Brain microvascular endothelial cell (primary cell): ENCODE data around the gene DEXI.
A peak's percentile ranks its signal among the peaks of the same experiment; 100 is the strongest.
"Not testable (repeated sequence)": the region's sequence is repeated elsewhere in the genome, so short reads cannot be mapped to it uniquely, and the experiment has no call there.

ENCODE experiments used
- DNase-seq: peaks from one replicate; pipeline ENCODE4 v3.0.0-alpha.2; 2020
- H3K27ac ChIP-seq: fragments of 250-450 bp; sonication (Bioruptor Pico); 2 replicates; pipeline ENCODE4 v1.5.1; 2020; ENCODE audit warnings: mild to moderate bottlenecking, moderate library complexity
- H3K27me3 ChIP-seq: fragments of 250-450 bp; sonication (Bioruptor Pico); replicated peaks from 2 replicates; pipeline ENCODE4 v1.5.1; 2020; ENCODE audit warnings: mild to moderate bottlenecking
- H3K36me3 ChIP-seq: fragments of 250-450 bp; sonication (Bioruptor Pico); replicated peaks from 2 replicates; pipeline ENCODE4 v1.5.1; 2020; ENCODE audit warnings: mild to moderate bottlenecking
- H3K4me3 ChIP-seq: 2 replicates; pipeline ENCODE4 v1.5.1; 2011; ENCODE audit warnings: low read depth, mild to moderate bottlenecking, control low read depth, low read length, moderate library complexity
- in situ Hi-C: cut with HindIII; loops from 2 replicates; pipeline ENCODE4 v1.10.0; 2017; ENCODE audit warnings: low sequenced_read_pairs, low pct_ligation_motif_present
- TF ChIP-seq, protein P1 (sequence below): IDR thresholded peaks from 2 replicates; pipeline ENCODE4 v1.5.1; 2011; ENCODE audit warnings: low read depth, mild to moderate bottlenecking, moderate library complexity, low read length, control low read depth, inconsistent platforms; ENCODE audit errors: missing control alignments

DEXI gene

DNA sequence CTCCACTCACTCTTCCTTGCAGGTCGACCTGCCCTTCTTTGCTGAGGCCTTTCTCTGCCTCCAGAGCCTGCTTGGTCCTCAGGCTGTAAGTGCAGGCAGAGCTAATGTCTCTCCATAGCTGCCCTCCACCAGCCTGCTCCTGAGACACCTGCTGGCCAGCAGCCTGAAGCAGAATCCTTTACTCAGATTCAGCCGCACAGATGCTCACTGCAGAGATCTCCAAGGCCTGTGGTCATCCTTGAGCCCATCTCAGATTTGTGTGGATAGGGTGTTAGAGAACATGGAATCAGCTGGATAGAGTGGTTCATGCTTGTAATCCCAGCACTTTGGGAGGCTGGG, 11.5 kb downstream of the DEXI start:
- no peaks in the 10 kb centered on the region for H3K27me3 ChIP-seq
- H3K27ac ChIP-seq: no peak overlapping the region
- no peak overlapping the region for H3K4me3 ChIP-seq
- in situ Hi-C loops: no loop called here
- TF ChIP-seq, protein P1, sequence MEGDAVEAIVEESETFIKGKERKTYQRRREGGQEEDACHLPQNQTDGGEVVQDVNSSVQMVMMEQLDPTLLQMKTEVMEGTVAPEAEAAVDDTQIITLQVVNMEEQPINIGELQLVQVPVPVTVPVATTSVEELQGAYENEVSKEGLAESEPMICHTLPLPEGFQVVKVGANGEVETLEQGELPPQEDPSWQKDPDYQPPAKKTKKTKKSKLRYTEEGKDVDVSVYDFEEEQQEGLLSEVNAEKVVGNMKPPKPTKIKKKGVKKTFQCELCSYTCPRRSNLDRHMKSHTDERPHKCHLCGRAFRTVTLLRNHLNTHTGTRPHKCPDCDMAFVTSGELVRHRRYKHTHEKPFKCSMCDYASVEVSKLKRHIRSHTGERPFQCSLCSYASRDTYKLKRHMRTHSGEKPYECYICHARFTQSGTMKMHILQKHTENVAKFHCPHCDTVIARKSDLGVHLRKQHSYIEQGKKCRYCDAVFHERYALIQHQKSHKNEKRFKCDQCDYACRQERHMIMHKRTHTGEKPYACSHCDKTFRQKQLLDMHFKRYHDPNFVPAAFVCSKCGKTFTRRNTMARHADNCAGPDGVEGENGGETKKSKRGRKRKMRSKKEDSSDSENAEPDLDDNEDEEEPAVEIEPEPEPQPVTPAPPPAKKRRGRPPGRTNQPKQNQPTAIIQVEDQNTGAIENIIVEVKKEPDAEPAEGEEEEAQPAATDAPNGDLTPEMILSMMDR: peak; percentile 18
- H3K36me3 ChIP-seq: peaks cover 12% of the 10 kb centered on the region
- no peak for DNase-seq

DNA sequence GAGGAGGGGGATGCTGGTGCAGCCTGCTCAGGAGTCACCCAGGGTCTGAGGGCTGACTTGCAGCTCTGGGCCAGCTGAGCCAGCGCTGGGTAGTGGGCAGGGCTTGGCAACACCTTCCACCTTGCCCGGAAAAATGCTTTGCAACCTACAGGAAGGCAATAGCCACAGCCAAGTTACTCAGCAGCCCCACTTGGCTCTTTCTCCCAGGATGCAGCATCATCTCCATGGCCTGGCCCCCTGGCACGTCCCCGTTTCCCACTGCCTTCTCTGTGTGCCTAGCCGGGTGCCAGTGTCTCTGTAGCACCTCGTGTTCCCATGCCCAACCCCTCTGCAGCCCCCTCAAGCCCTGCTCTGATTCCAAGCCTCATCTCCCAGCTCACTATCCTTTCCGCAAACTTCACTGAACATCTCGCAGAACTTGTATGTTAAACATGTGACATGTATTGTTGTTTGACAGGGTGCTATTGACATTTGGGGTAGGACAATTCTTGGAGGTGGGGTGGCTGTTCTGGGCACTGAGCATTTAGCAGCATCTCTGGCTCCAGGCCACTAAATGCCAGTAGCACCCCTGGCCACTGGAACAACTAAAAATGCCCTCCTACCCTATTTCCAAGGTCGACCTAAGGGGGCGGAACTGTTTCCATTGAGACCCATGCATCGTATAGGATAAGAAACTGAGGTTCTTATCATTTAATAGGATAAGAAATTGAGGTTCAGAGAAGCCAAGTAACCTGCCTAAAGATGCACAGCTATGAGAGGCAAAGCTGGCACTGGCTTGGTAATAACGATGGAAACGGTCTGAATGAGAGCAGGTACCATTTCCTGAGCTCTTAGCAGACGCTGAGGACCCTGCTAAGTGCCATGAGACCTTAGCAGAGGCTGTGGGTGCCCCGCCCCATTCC, 12.2 kb downstream of the DEXI start:
- in situ Hi-C loops: no loop called here

DNA sequence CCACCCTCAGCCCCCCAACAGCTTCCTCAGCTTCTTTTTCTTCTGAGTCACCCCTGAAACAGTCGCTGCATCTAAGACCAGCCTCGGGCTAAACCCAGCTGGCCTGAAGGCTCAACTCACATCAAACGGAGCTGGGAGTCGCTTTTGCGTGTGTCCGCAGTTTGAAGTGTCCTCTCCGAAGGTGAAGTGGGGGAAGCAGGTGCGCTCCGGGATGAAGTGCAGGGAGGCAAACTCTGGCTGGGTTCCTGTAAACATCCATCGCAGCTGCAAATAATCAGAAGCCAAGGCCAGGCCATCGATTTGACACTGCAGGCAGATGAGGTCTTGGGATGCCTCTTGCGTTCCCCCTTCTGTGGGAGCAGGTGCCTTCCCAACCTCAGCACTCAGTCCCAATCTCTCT, 13.2 kb downstream of the DEXI start:
- H3K4me3 ChIP-seq, DNase-seq, in situ Hi-C loops, H3K27me3 ChIP-seq, H3K27ac ChIP-seq: not testable (repeated sequence)
- peaks cover 12% of the 10 kb centered on the region for H3K36me3 ChIP-seq

More for the DNA sequence above, 12.2 kb downstream of the DEXI start:
- peaks cover 12% of the 10 kb centered on the region for H3K36me3 ChIP-seq
- TF ChIP-seq, protein P1: no peak
- DNase-seq: no peak
- no peak overlapping the region for H3K4me3 ChIP-seq
- H3K27me3 ChIP-seq: no peaks in the 10 kb centered on the region
- H3K27ac ChIP-seq: no peak overlapping the region

DNA sequence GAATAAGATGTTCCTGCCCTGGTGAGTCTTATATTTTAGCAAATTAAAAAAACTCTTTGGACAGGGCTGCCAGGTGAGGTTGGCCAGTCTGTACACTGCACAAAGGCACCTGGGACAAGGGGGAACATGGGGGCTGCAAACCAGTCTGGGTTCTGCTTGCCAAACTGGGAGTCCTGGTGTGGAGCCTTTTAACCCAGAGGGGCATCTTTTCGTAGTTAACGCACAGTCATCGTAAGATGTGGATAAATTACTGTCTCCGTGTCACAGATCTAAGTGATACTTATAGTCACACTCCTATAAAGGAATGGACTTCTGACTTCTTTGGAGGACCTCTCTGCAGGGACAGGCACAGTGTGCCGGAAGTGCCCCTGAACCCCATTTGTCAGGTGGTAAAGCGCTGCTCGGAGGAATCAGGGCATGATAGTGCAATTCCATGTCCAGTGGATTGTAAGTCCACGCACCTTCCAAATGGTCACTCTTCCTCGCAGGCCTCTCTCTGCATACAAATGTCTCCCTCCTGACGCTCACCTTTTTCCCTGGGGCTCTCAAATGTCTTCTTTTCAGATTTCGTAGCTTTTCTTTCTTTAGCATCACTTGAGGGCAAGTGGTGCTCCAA, 14.7 kb downstream of the DEXI start:
- no peak overlapping the region for H3K27ac ChIP-seq
- DNase-seq: no peak
- in situ Hi-C loops: no loop called here
- no peak overlapping the region for H3K4me3 ChIP-seq
- TF ChIP-seq, protein P1: no peak
- peaks cover 3% of the 10 kb centered on the region for H3K36me3 ChIP-seq
- H3K27me3 ChIP-seq: no peaks in the 10 kb centered on the region

DNA sequence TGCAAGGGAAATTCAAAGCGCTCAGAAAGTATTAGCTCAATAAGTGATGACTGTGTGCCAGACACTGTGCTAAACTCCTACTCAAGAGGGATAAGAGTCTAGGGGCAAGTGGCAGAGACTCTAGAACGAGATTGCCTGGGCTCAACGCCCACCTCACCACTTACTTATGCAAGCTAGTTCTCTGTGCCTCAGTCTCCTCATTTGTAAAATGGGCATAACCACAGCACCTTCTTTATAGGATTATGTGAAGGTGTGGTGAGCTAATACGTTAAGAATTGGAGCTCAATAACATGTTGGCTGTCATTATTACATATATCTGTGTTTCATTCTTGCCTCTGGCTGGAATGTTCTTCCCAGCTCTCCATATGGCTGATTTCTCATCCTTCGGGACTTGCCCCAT, 15.4 kb downstream of the DEXI start:
- Histone ChIP-seq H3K27ac (no peak overlapping the region), H3K4me3 (no peak overlapping the region), H3K36me3 (peaks cover 3% of the 10 kb centered on the region), H3K27me3 (no peaks in the 10 kb centered on the region)
- TF ChIP-seq, protein P1: no peak
- in situ Hi-C loops: no loop called here
- DNase-seq: no peak

DNA sequence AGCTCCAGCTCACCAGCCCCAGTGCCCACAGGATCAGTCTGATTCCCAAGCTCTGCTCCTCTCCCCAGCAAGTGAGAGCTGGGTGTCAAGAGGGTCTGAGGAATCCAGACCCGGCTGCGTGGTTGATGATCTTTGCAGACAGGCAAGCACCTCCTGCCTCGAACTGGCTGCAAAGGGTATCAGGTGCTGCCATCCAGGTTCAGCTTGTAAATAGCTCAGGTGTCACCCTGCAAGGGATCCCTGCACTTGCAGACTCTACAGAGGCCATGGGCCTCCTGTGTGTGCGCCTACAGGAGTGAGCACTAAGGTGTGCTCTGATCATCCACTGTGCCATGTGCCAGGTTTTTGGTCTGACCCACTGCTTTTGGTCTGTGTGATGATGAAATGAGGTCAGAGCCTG, 16.2 kb downstream of the DEXI start:
- DNase-seq: no peak
- Histone ChIP-seq H3K4me3 (no peak overlapping the region), H3K27me3 (no peaks in the 10 kb centered on the region), H3K36me3 (peaks cover 3% of the 10 kb centered on the region), H3K27ac (no peak overlapping the region)
- TF ChIP-seq, protein P1: no peak
- in situ Hi-C loops: no loop called here

DNA sequence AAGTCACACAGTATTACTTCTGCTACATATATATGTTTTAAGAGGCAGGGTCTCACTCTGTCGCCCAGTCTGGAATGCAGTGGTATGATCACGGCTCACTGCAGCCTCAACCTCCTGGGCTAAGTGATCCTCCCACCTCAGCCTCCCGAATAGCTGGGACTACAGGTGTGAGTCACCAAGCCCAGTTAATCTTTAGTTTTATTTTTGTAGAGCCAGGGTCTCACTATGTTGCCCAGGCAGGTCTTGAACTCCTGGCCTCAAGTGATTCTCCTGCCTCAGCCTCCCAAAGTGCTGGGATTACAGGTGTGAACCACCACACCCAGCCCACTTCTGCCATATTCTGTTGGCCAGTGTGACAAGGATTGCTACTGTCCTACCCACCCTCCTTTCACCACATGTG, 17.0 kb downstream of the DEXI start:
- H3K27ac ChIP-seq, DNase-seq, H3K36me3 ChIP-seq, H3K27me3 ChIP-seq, H3K4me3 ChIP-seq, in situ Hi-C loops: not testable (repeated sequence)
